GM12865 (cell line): ENCODE results near the gene PRR5L.

Experiments
- DNase-seq: peaks from one replicate; pipeline ENCODE4 v3.0.0; 2010; ENCODE audit warnings: low read depth
- H3K4me3 ChIP-seq: 2 replicates; pipeline ENCODE4 v1.5.1; 2011; ENCODE audit warnings: mild to moderate bottlenecking, low read depth, low read length, control low read depth
- CTCF ChIP-seq: IDR thresholded peaks from 2 replicates; pipeline ENCODE4 v1.5.1; 2011; ENCODE audit warnings: low read length, control low read depth, low read depth, inconsistent platforms; ENCODE audit not compliant: insufficient read depth; ENCODE audit errors: missing control alignments

PRR5L gene

GRCh38 chr11:36452236-36452940, 156.3 kb downstream of the PRR5L start:
- DNase-seq = no peak
- H3K4me3 ChIP-seq = no peak overlapping the region
- TF ChIP-seq CTCF = no peak

- no peak overlapping the region for H3K4me3 ChIP-seq
- DNase-seq = no peak
- TF ChIP-seq CTCF = no peak
Measured at GRCh38 chr11:36452961-36453360, 156.9 kb downstream of the PRR5L start.

- H3K4me3 ChIP-seq = no peak overlapping the region
- no peak for TF ChIP-seq CTCF
- DNase-seq = peak; percentile 21
Measured at GRCh38 chr11:36453678-36454077, 157.6 kb downstream of the PRR5L start.

GRCh38 chr11:36454551-36454940, 158.5 kb downstream of the PRR5L start:
- TF ChIP-seq CTCF = no peak
- no peak overlapping the region for H3K4me3 ChIP-seq
- no peak for DNase-seq

- DNase-seq = no peak
- H3K4me3 ChIP-seq = no peak overlapping the region
- no peak for TF ChIP-seq CTCF
Measured at GRCh38 chr11:36454941-36455631, 159.0 kb downstream of the PRR5L start.

GRCh38 chr11:36455658-36456111, 159.6 kb downstream of the PRR5L start:
- H3K4me3 ChIP-seq = no peak overlapping the region
- DNase-seq = no peak
- TF ChIP-seq CTCF = no peak
